ENCODE data around the gene FBXW4. TPM values are rescaled to one million over a fixed set of nuclear protein-coding genes. Genes with fewer than 3 reads are reported as not detected.

Gene FBXW4
- total RNA-seq, 4 donors from 2014 or later = 57.0 to 84.8 (median 65.2) TPM

DNA sequence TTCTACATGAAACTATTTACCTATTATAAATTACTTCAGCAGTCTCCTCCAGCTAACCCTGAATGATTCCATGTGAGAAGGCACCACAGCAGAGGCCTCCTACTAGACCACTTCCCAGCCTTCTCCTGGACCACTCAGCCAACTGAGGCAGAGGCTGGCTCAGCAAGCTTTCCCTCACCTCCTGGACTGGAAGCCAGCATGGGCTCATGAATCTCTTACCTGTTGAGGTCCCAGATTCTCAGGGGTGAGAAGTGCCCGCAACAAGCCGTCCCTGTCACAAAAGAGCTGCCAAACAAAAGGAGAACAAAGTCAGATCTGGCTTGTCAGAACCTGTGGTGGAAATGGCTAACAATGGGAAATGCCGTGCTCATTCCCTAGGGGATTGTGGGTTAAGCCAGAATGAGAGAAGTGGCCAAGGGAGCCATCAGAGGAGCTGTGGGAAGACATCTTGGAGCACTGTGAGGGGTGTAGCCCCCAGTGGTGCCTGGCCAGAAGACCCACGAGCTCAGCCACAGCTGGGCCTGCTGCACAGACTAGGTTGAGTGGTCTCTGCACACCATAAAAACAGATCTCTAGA, 70.4 kb downstream of the FBXW4 start:
- Histone ChIP-seq H3K4me1 (no peaks in the 10 kb centered on the region), H3K27ac (no peak overlapping the region), H3K4me3 (no peak overlapping the region), H3K27me3 (no peaks in the 10 kb centered on the region), H3K9me3 (no peaks in the 10 kb centered on the region), H3K36me3 (peaks cover 0 to 72% (median 5%) of the 10 kb centered on the region in 3 donors)
- no peak for DNase-seq (ENCODE audit: low spot score in 2 of 2)
- WGBS, 2 donors = 84 to 87% methylated on average over 4 of the region's 4 CpGs
- no peak for TF ChIP-seq EP300 (IDR thresholded peaks at IDR 0.05)

GRCh38 chr10:101623528-101623927, 71.4 kb downstream of the FBXW4 start:
- no peaks in the 10 kb centered on the region for H3K9me3 ChIP-seq
- H3K4me3 ChIP-seq = no peak overlapping the region
- H3K4me1 ChIP-seq = no peaks in the 10 kb centered on the region
- H3K36me3 ChIP-seq = peaks cover 0 to 76% (median 5%) of the 10 kb centered on the region in 3 donors
- TF ChIP-seq, protein P1, sequence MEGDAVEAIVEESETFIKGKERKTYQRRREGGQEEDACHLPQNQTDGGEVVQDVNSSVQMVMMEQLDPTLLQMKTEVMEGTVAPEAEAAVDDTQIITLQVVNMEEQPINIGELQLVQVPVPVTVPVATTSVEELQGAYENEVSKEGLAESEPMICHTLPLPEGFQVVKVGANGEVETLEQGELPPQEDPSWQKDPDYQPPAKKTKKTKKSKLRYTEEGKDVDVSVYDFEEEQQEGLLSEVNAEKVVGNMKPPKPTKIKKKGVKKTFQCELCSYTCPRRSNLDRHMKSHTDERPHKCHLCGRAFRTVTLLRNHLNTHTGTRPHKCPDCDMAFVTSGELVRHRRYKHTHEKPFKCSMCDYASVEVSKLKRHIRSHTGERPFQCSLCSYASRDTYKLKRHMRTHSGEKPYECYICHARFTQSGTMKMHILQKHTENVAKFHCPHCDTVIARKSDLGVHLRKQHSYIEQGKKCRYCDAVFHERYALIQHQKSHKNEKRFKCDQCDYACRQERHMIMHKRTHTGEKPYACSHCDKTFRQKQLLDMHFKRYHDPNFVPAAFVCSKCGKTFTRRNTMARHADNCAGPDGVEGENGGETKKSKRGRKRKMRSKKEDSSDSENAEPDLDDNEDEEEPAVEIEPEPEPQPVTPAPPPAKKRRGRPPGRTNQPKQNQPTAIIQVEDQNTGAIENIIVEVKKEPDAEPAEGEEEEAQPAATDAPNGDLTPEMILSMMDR (IDR thresholded peaks at IDR 0.05) = no peak
- TF ChIP-seq POLR2A (IDR thresholded peaks at IDR 0.05) (no peak), EP300 (IDR thresholded peaks at IDR 0.05) (no peak)
- no peaks in the 10 kb centered on the region for H3K27me3 ChIP-seq
- no peak overlapping the region for H3K27ac ChIP-seq
- DNase-seq (ENCODE audit: low spot score in 2 of 2) = no peak
- WGBS, 2 donors = 63 to 65% methylated on average over 1 of the region's 1 CpG

- no peaks in the 10 kb centered on the region for H3K27me3 ChIP-seq
- TF ChIP-seq EP300 (IDR thresholded peaks at IDR 0.05) (no peak), POLR2A (IDR thresholded peaks at IDR 0.05) (no peak)
- TF ChIP-seq, protein P1 (IDR thresholded peaks at IDR 0.05) = no peak
- H3K9me3 ChIP-seq = no peaks in the 10 kb centered on the region
- H3K36me3 ChIP-seq = peaks cover 0 to 87% (median 5%) of the 10 kb centered on the region in 3 donors
- H3K4me1 ChIP-seq = peaks cover 0 to 13% (median 5%) of the 10 kb centered on the region in 4 donors
- no peak overlapping the region for H3K27ac ChIP-seq
- no peak for DNase-seq (ENCODE audit: low spot score in 2 of 2)
- no peak overlapping the region for H3K4me3 ChIP-seq
- WGBS, 2 donors = 94 to 97% methylated on average over 6 of the region's 6 CpGs
Measured at GRCh38 chr10:101619983-101620382, 75.0 kb downstream of the FBXW4 start.

GRCh38 chr10:101618871-101619270, 76.1 kb downstream of the FBXW4 start:
- H3K27me3 ChIP-seq = no peaks in the 10 kb centered on the region
- WGBS, 2 donors = 94 to 96% methylated on average over 2 of the region's 2 CpGs
- H3K4me1 ChIP-seq = peaks cover 0 to 24% (median 8%) of the 10 kb centered on the region in 4 donors
- no peak overlapping the region for H3K27ac ChIP-seq
- peaks cover 0 to 76% (median 5%) of the 10 kb centered on the region in 3 donors for H3K36me3 ChIP-seq
- H3K9me3 ChIP-seq = no peaks in the 10 kb centered on the region
- no peak for TF ChIP-seq EP300 (IDR thresholded peaks at IDR 0.05)
- TF ChIP-seq, protein P1 (IDR thresholded peaks at IDR 0.05) = no peak
- TF ChIP-seq POLR2A (IDR thresholded peaks at IDR 0.05) = no peak
- no peak overlapping the region for H3K4me3 ChIP-seq
- no peak for DNase-seq (ENCODE audit: low spot score in 2 of 2)

GRCh38 chr10:101617824-101618568, 77.0 kb downstream of the FBXW4 start:
- no peak for DNase-seq (ENCODE audit: low spot score in 2 of 2)
- Histone ChIP-seq H3K27me3 (no peaks in the 10 kb centered on the region), H3K9me3 (no peaks in the 10 kb centered on the region), H3K27ac (no peak overlapping the region), H3K4me3 (no peak overlapping the region), H3K36me3 (peaks cover 0 to 68% (median 5%) of the 10 kb centered on the region in 3 donors), H3K4me1 (peaks cover 0 to 24% (median 8%) of the 10 kb centered on the region in 4 donors)
- 75 to 78% methylated on average over 4 of the region's 4 CpGs for WGBS, 2 donors
- TF ChIP-seq, protein P1 (IDR thresholded peaks at IDR 0.05) = no peak
- TF ChIP-seq POLR2A (IDR thresholded peaks at IDR 0.05) = no peak
- no peak for TF ChIP-seq EP300 (IDR thresholded peaks at IDR 0.05)
